Neutrophil (primary cell): ENCODE results near the gene TRAPPC14.

ENCODE experiments used
- H3K27ac ChIP-seq: fragments of 200-600 bp; sonication (generic); 2 replicates; pipeline ENCODE4 v1.5.1; 2016; ENCODE audit warnings: mild to moderate bottlenecking, moderate library complexity
- H3K27me3 ChIP-seq: fragments of 200-600 bp; sonication (generic); 2 replicates; pipeline ENCODE4 v1.6.0; 2016; ENCODE audit warnings: mild to moderate bottlenecking
- H3K36me3 ChIP-seq: fragments of 200-600 bp; sonication (generic); 2 replicates; pipeline ENCODE4 v1.5.1; 2017
- H3K4me1 ChIP-seq, 2 experiments: fragments of 200-600 bp in 1 of 2; sonication (generic) in 1 of 2; 1 replicate in 1 of 2; 2 replicates in 1 of 2; pipeline versions ENCODE4 v1.5.1 to v1.6.1; 2013 to 2016; ENCODE audit warnings: low read depth in 1 of 2, low read length in 1 of 2, mild to moderate bottlenecking in 1 of 2, moderate library complexity in 1 of 2; ENCODE audit not compliant: control insufficient read depth in 1 of 2, insufficient read depth in 1 of 2
- H3K4me3 ChIP-seq, 2 experiments: fragments of 200-600 bp in 1 of 2; sonication (generic) in 1 of 2; 1 replicate in 1 of 2; 2 replicates in 1 of 2; pipeline ENCODE4 v1.5.1; 2013 to 2016; ENCODE audit warnings: low read depth in 1 of 2, low read length in 1 of 2, mild to moderate bottlenecking in 1 of 2, moderate library complexity in 1 of 2
- H3K9me3 ChIP-seq: fragments of 200-600 bp; sonication (generic); 2 replicates; pipeline ENCODE4 v1.5.1; 2016
- CTCF ChIP-seq: fragments of 200-600 bp; sonication (generic); IDR thresholded peaks from 2 replicates; pipeline ENCODE4 v1.5.1; 2016; ENCODE audit warnings: antibody characterized with exemption

Gene TRAPPC14

GRCh38 chr7:100107890-100108289 is 50.6 kb downstream of the TRAPPC14 start:
- no peaks in the 10 kb centered on the region for H3K4me1 ChIP-seq
- no peak overlapping the region for H3K27ac ChIP-seq
- no peaks in the 10 kb centered on the region for H3K9me3 ChIP-seq
- H3K4me3 ChIP-seq = no peak overlapping the region
- TF ChIP-seq CTCF = no peak
- peaks cover 75% of the 10 kb centered on the region for H3K36me3 ChIP-seq
- H3K27me3 ChIP-seq = no peaks in the 10 kb centered on the region

- no peak overlapping the region for H3K4me3 ChIP-seq
- no peaks in the 10 kb centered on the region for H3K27me3 ChIP-seq
- no peak for TF ChIP-seq CTCF
- H3K9me3 ChIP-seq = no peaks in the 10 kb centered on the region
- no peak overlapping the region for H3K27ac ChIP-seq
- H3K4me1 ChIP-seq = peaks cover 0 to under 1% of the 10 kb centered on the region in 2 experiments
- H3K36me3 ChIP-seq = peaks cover 68% of the 10 kb centered on the region
Observed at GRCh38 chr7:100107125-100107737, 51.3 kb downstream of the TRAPPC14 start.

- Histone ChIP-seq H3K4me1 (peaks cover 0 to 5% of the 10 kb centered on the region in 2 experiments), H3K9me3 (no peaks in the 10 kb centered on the region), H3K36me3 (peaks cover 62% of the 10 kb centered on the region), H3K27ac (no peak overlapping the region), H3K27me3 (no peaks in the 10 kb centered on the region), H3K4me3 (no peak overlapping the region)
- TF ChIP-seq CTCF = no peak
Observed at GRCh38 chr7:100106633-100107032, 51.9 kb downstream of the TRAPPC14 start.

GRCh38 chr7:100105534-100105933 is 53.0 kb downstream of the TRAPPC14 start:
- Histone ChIP-seq H3K36me3 (peaks cover 51% of the 10 kb centered on the region), H3K4me1 (peaks cover 3 to 8% of the 10 kb centered on the region in 2 experiments), H3K27ac (no peak overlapping the region), H3K4me3 (no peak overlapping the region), H3K27me3 (no peaks in the 10 kb centered on the region), H3K9me3 (no peaks in the 10 kb centered on the region)
- no peak for TF ChIP-seq CTCF
